IMR-90 (cell line): ENCODE measurements around the gene ATP10B.

Source experiments
- BHLHE40 ChIP-seq: fragments of 150-350 bp; IDR thresholded peaks from 2 replicates; pipeline ENCODE4 v1.6.1; 2016; ENCODE audit warnings: mild to moderate bottlenecking, low read depth, low read length
- MAZ ChIP-seq: IDR thresholded peaks from 2 replicates; pipeline ENCODE4 v1.6.1; 2012; ENCODE audit warnings: low read depth, mild to moderate bottlenecking, low read length, improper control_type of control experiment, moderate library complexity, borderline replicate concordance
- POLR2A ChIP-seq: IDR thresholded peaks from 2 replicates; pipeline ENCODE4 v1.6.1; 2012; ENCODE audit warnings: mild to moderate bottlenecking, low read depth, low read length
- RAD21 ChIP-seq: IDR thresholded peaks from 2 replicates; pipeline ENCODE4 v1.6.1; 2012; ENCODE audit warnings: low read length, improper control_type of control experiment
- SMC3 ChIP-seq: fragments of 150-350 bp; IDR thresholded peaks from 2 replicates; pipeline ENCODE4 v1.6.1; 2016; ENCODE audit warnings: low read depth, mild to moderate bottlenecking, antibody characterized with exemption, low read length, moderate library complexity
- TF ChIP-seq, protein P1 (sequence below): conservative IDR thresholded peaks from 2 replicates; pipeline ENCODE4 v1.5.1; 2012; ENCODE audit warnings: mild to moderate bottlenecking, low read depth, low read length, improper control_type of control experiment
- TF ChIP-seq, protein P2 (sequence below): fragments of 150-350 bp; IDR thresholded peaks from 2 replicates; pipeline ENCODE4 v1.6.1; 2016; ENCODE audit warnings: low read depth, mild to moderate bottlenecking, low read length, moderate library complexity, borderline replicate concordance
- TF ChIP-seq, protein P3 (sequence below): fragments of 150-350 bp; IDR thresholded peaks from 2 replicates; pipeline ENCODE4 v1.6.1; 2017; ENCODE audit warnings: mild to moderate bottlenecking, antibody characterized with exemption, low read length, low read depth

DNA sequence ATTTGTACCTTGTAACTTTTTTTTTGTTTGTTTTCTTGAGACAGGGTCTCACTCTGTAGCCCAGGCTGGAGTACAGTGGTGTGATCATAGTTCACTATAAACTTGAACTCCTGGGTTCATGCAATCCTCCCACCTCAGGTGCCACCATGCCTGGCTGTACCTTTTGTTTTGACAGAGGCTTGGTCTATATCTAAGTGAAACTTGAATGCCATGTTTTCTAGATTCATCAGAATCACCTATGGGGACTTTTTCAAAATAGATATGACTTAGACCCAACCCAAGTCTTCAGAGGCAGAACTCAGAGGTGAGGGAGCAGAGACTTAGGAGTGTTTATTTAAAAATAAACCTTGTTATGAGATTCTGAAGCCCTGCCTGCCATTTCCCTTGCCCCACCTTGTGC is 301.9 kb downstream of the ATP10B start:
- TF ChIP-seq, protein P1, sequence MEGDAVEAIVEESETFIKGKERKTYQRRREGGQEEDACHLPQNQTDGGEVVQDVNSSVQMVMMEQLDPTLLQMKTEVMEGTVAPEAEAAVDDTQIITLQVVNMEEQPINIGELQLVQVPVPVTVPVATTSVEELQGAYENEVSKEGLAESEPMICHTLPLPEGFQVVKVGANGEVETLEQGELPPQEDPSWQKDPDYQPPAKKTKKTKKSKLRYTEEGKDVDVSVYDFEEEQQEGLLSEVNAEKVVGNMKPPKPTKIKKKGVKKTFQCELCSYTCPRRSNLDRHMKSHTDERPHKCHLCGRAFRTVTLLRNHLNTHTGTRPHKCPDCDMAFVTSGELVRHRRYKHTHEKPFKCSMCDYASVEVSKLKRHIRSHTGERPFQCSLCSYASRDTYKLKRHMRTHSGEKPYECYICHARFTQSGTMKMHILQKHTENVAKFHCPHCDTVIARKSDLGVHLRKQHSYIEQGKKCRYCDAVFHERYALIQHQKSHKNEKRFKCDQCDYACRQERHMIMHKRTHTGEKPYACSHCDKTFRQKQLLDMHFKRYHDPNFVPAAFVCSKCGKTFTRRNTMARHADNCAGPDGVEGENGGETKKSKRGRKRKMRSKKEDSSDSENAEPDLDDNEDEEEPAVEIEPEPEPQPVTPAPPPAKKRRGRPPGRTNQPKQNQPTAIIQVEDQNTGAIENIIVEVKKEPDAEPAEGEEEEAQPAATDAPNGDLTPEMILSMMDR: no peak
- no peak for TF ChIP-seq BHLHE40
- no peak for TF ChIP-seq POLR2A
- no peak for TF ChIP-seq RAD21
- TF ChIP-seq, protein P2, sequence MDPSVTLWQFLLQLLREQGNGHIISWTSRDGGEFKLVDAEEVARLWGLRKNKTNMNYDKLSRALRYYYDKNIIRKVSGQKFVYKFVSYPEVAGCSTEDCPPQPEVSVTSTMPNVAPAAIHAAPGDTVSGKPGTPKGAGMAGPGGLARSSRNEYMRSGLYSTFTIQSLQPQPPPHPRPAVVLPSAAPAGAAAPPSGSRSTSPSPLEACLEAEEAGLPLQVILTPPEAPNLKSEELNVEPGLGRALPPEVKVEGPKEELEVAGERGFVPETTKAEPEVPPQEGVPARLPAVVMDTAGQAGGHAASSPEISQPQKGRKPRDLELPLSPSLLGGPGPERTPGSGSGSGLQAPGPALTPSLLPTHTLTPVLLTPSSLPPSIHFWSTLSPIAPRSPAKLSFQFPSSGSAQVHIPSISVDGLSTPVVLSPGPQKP: no peak
- TF ChIP-seq SMC3: no peak
- TF ChIP-seq MAZ: no peak
- TF ChIP-seq, protein P3, sequence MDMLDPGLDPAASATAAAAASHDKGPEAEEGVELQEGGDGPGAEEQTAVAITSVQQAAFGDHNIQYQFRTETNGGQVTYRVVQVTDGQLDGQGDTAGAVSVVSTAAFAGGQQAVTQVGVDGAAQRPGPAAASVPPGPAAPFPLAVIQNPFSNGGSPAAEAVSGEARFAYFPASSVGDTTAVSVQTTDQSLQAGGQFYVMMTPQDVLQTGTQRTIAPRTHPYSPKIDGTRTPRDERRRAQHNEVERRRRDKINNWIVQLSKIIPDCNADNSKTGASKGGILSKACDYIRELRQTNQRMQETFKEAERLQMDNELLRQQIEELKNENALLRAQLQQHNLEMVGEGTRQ: no peak
